Right kidney (tissue), 1 donor: ENCODE data around the gene VASH1.

Experiments
- DNase-seq: peaks from one replicate; pipeline ENCODE4 v3.0.0-alpha.2; 2016

Gene VASH1

GRCh38 chr14:76782885-76783566 is 21.8 kb downstream of the VASH1 start:
- DNase-seq: no peak

GRCh38 chr14:76784266-76784874 is 23.1 kb downstream of the VASH1 start:
- DNase-seq: no peak

- peak; percentile 72 for DNase-seq
Observed at GRCh38 chr14:76784881-76785280, 23.6 kb downstream of the VASH1 start.

GRCh38 chr14:76786601-76787000 is 25.3 kb downstream of the VASH1 start:
- no peak for DNase-seq

GRCh38 chr14:76792422-76792821 is 31.2 kb downstream of the VASH1 start:
- DNase-seq: no peak

GRCh38 chr14:76793324-76793723 is 32.1 kb downstream of the VASH1 start:
- DNase-seq: no peak

- DNase-seq: no peak
Observed at GRCh38 chr14:76793956-76794355, 32.7 kb downstream of the VASH1 start.

GRCh38 chr14:76806446-76806845 is 45.2 kb downstream of the VASH1 start:
- no peak for DNase-seq

GRCh38 chr14:76808011-76808410 is 46.7 kb downstream of the VASH1 start:
- DNase-seq: no peak

- DNase-seq: no peak
Observed at GRCh38 chr14:76808990-76809389, 47.7 kb downstream of the VASH1 start.

GRCh38 chr14:76810525-76810924 is 49.3 kb downstream of the VASH1 start:
- DNase-seq: no peak

GRCh38 chr14:76810953-76811400 is 49.7 kb downstream of the VASH1 start:
- peak; percentile 34 for DNase-seq

GRCh38 chr14:76811561-76811960 is 50.3 kb downstream of the VASH1 start:
- no peak for DNase-seq

GRCh38 chr14:76812093-76812421 is 50.8 kb downstream of the VASH1 start:
- DNase-seq: no peak

GRCh38 chr14:76812422-76813383 is 51.4 kb downstream of the VASH1 start, which contains the start of gene ANGEL1:
Gene ANGEL1, minus strand, starts transcription at chr14:76812882. Its CDS starts 55 bp downstream, at chr14:76812827.
- peak; percentile 94 for DNase-seq

GRCh38 chr14:76814726-76815645 is 53.7 kb downstream of the VASH1 start:
- no peak for DNase-seq

GRCh38 chr14:76820700-76821099 is 59.4 kb downstream of the VASH1 start:
- no peak for DNase-seq

GRCh38 chr14:76826122-76826521 is 64.9 kb downstream of the VASH1 start, which contains the start of gene LRRC74A:
Gene LRRC74A, plus strand, starts transcription at chr14:76826408. Its CDS starts 290 bp downstream, at chr14:76826698.
- DNase-seq: no peak

GRCh38 chr14:76827696-76828296 is 66.5 kb downstream of the VASH1 start:
- DNase-seq: no peak

- DNase-seq: peak; percentile 32
Observed at GRCh38 chr14:76828339-76829012, 67.2 kb downstream of the VASH1 start.

GRCh38 chr14:76829013-76829365 is 67.7 kb downstream of the VASH1 start:
- no peak for DNase-seq
